AG04449 (cell line): ENCODE data around the gene AMMECR1.

Experiments used
- CTCF ChIA-PET: fragments of 350-600 bp; formaldehyde crosslinking; extraction: SDS; loops from one replicate; lab custom pipeline; 2021; ENCODE audit warnings: antibody characterized with exemption; lab: Yijun Ruan, JAX
- POLR2A ChIA-PET: fragments of 400-600, 350-600 bp; formaldehyde crosslinking; extraction: SDS; loops from one replicate; lab custom pipeline; 2020; ENCODE audit warnings: antibody characterized with exemption, inconsistent platforms; lab: Yijun Ruan, JAX
- DNase-seq: peaks from one replicate; pipeline ENCODE4 v3.0.0-alpha.2; 2010; ENCODE audit warnings: low read depth, low spot score
- H3K4me3 ChIP-seq: 2 replicates; pipeline ENCODE4 v1.5.1; 2011; ENCODE audit warnings: low read depth, mild to moderate bottlenecking, control low read depth, low read length
- TF ChIP-seq, protein P1 (sequence below): IDR thresholded peaks from one replicate; pipeline ENCODE4 v1.5.1; 2011; ENCODE audit warnings: mild to moderate bottlenecking, moderate library complexity, low read length, control low read depth, inconsistent platforms; ENCODE audit not compliant: insufficient read depth; ENCODE audit errors: missing control alignments

Gene AMMECR1

DNA sequence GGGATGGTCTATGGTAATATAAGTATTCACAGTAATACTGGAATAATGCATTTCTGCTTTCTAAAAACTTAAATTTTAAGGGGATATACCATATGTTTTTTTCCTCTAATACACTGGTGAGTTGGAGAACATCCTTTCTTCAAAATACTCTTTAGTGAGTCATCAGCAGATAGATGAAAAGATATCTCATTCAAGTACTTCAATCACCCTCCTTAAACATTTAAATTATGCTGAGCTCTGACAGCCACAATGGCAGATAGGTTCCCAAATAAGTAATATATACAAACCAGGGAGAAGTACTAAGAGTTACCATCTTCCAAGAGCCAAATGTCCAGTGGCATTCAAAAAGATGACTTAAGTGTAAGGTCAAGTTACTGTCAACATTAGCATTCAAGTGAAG lies 52.2 kb downstream of the AMMECR1 start:
- TF ChIP-seq, protein P1, sequence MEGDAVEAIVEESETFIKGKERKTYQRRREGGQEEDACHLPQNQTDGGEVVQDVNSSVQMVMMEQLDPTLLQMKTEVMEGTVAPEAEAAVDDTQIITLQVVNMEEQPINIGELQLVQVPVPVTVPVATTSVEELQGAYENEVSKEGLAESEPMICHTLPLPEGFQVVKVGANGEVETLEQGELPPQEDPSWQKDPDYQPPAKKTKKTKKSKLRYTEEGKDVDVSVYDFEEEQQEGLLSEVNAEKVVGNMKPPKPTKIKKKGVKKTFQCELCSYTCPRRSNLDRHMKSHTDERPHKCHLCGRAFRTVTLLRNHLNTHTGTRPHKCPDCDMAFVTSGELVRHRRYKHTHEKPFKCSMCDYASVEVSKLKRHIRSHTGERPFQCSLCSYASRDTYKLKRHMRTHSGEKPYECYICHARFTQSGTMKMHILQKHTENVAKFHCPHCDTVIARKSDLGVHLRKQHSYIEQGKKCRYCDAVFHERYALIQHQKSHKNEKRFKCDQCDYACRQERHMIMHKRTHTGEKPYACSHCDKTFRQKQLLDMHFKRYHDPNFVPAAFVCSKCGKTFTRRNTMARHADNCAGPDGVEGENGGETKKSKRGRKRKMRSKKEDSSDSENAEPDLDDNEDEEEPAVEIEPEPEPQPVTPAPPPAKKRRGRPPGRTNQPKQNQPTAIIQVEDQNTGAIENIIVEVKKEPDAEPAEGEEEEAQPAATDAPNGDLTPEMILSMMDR: no peak
- ChIA-PET CTCF (no interaction called here), POLR2A (no interaction called here)
- no peak for DNase-seq
- no peak overlapping the region for H3K4me3 ChIP-seq

DNA sequence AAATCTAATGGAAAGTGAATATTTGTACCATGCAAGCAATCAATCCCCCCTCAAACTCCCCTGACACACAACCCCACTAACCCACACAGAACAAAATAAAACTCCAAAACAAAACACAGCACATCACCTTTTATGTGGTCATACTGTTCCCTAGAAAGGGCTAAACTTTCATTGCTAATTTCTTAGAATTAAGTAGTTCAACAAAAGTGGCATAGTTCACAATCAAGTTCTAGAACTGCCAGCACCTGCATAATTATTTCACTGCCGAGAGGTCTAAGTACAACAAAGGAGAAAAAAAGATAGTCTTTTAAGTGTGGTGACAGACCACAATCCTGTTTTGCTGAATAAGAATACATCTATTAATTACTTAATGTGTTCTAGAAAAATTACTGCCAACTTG lies 58.8 kb downstream of the AMMECR1 start:
- ChIA-PET CTCF (no interaction called here), POLR2A (no interaction called here)
- TF ChIP-seq, protein P1: no peak
- no peak overlapping the region for H3K4me3 ChIP-seq
- no peak for DNase-seq

DNA sequence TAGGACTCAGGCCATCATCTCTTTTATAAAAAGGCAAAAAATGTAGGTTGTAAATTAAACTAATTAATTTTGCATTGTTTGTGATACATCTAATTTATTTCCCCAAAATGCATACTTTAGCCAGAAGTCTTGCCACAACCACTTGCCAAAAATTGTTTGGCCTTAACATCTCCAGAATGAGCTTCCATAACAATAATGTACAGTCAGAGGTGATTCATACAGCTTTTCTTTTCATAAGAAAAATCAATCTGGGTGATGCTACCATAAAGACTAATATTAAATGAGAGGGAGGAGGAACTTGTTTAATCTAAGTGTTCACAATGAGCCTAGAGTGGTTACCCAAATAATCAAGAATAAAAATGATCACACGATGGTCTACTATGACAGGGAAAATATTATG lies 59.3 kb downstream of the AMMECR1 start:
- no peak overlapping the region for H3K4me3 ChIP-seq
- ChIA-PET POLR2A (no interaction called here), CTCF (no interaction called here)
- TF ChIP-seq, protein P1: no peak
- DNase-seq: no peak

DNA sequence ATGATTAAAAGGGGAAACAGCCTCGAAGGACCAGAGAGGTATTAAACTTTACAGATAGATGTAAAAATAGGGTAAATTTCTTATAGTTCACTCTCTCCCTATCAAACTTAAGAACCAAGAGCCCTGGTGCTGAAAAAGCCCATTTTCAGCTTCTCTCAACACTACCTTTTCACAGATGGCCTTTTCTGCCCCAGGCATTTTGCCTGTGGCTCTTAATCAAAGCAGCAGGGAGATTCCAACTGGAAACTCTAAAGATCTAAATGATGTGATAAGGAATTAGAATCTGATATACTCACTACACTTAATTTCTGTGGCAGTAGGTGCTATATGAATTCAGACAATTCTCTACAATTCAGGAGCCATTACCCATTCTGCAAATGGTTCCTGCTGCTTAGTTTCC lies 60.0 kb downstream of the AMMECR1 start:
- no peak overlapping the region for H3K4me3 ChIP-seq
- TF ChIP-seq, protein P1: no peak
- DNase-seq: no peak
- ChIA-PET POLR2A (no interaction called here), CTCF (no interaction called here)

DNA sequence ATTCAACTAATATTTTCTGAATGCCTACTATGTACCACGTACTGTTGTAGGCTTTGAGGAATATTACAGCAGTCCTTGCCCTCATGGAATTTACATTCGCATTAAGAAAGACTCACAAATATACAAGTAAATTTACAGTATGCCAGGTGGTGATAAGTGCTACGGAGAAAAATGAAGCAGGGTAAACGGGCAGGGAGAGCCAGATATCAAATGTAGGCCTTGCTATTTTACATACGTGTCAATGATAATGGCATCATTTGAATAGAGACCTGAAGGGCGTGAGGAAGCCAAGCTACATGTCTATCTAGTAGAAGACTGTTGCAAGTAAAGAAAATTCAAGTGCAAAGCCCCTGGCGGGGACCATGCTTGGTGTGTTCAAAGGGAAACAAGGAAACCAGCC lies 65.2 kb downstream of the AMMECR1 start:
- TF ChIP-seq, protein P1: no peak
- no peak for DNase-seq
- ChIA-PET CTCF (interaction anchor here (0.7 kb wide), 1 partner anchor 15 kb away, joined by 3 read pairs; no protein-coding TSS in a partner anchor), POLR2A (no interaction called here)
- no peak overlapping the region for H3K4me3 ChIP-seq

DNA sequence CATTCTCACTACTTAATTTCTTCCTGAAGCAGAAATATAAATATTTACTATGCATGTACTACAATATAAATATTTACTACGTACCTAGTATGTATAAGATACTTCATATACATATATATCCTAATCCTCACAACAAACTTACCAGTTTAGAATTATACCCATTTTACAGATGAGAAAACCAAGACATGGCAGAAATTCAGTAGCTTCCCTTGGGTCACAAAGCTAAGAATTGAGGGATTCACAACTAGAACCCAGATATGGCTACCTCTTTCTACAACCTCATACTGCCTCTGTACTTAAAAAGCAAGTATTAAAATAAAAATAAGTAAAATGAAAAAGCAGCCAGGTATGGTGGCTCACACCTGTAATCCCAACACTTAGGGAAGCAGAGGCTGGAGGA lies 65.9 kb downstream of the AMMECR1 start:
- H3K4me3 ChIP-seq: no peak overlapping the region
- TF ChIP-seq, protein P1: no peak
- CTCF ChIA-PET: no interaction called here
- no peak for DNase-seq
- POLR2A ChIA-PET: no interaction called here
